CD14-positive monocyte (primary cell): Measurements from ENCODE around the gene ELMOD1. TPM values are rescaled to one million over a fixed set of nuclear protein-coding genes. Genes with fewer than 3 reads are reported as not detected.

Experiments used
- DNase-seq, 3 donors: peaks; one replicate each; pipeline ENCODE4 v3.0.0-alpha.2; 2011 to 2022
- H2AFZ ChIP-seq: 2 replicates; pipeline ENCODE4 v1.6.0; 2012; ENCODE audit warnings: mild to moderate bottlenecking, low read depth, low read length, inconsistent platforms; ENCODE audit not compliant: insufficient read depth, poor library complexity, severe bottlenecking
- H3K27ac ChIP-seq, 2 donors: 1 replicate in 1 of 2; 2 replicates in 1 of 2; pipeline ENCODE4 v1.5.1; 2012 to 2013; ENCODE audit warnings: low read length in 2 of 2, control low read depth in 1 of 2, inconsistent platforms in 1 of 2, low read depth in 1 of 2, mild to moderate bottlenecking in 1 of 2
- H3K27me3 ChIP-seq, 2 donors: one replicate each; pipeline versions ENCODE4 v1.6.0 to v1.6.1; 2011 to 2013; ENCODE audit warnings: low read length in 2 of 2; ENCODE audit not compliant: control insufficient read depth in 2 of 2, insufficient read depth in 2 of 2
- H3K36me3 ChIP-seq, 2 donors: replicated peaks in 1 of 2; 1 replicate in 1 of 2; 2 replicates in 1 of 2; pipeline versions ENCODE4 v1.5.1 to v1.6.1; 2012 to 2013; ENCODE audit warnings: low read length in 2 of 2, control low read depth in 1 of 2, inconsistent platforms in 1 of 2, mild to moderate bottlenecking in 1 of 2; ENCODE audit not compliant: insufficient read depth in 2 of 2, control insufficient read depth in 1 of 2
- H3K4me1 ChIP-seq, 2 donors: 1 replicate in 1 of 2; 2 replicates in 1 of 2; pipeline versions ENCODE4 v1.5.1 to v1.6.1; 2012 to 2013; ENCODE audit warnings: low read length in 2 of 2, control low read depth in 1 of 2, inconsistent platforms in 1 of 2, mild to moderate bottlenecking in 1 of 2, moderate library complexity in 1 of 2; ENCODE audit not compliant: insufficient read depth in 2 of 2, control insufficient read depth in 1 of 2
- H3K4me2 ChIP-seq: replicated peaks from 2 replicates; pipeline ENCODE3; 2012; ENCODE audit warnings: low read length, moderate library complexity, mild to moderate bottlenecking; ENCODE audit not compliant: poor library complexity, severe bottlenecking; ENCODE audit errors: extremely low read depth
- H3K4me3 ChIP-seq, 3 experiments: fragments of 200-600 bp in 1 of 3; sonication (generic) in 1 of 3; replicated peaks in 1 of 3; 1 replicate in 2 of 3; 2 replicates in 1 of 3; pipeline ENCODE4 v1.5.1; 2011 to 2013; ENCODE audit warnings: low read length in 3 of 3, mild to moderate bottlenecking in 3 of 3, control low read depth in 2 of 3, low read depth in 2 of 3, inconsistent platforms in 1 of 3, moderate library complexity in 1 of 3
- H3K79me2 ChIP-seq: 2 replicates; pipeline ENCODE4 v1.6.0; 2012; ENCODE audit warnings: mild to moderate bottlenecking, control low read depth, inconsistent platforms, low read length, moderate library complexity; ENCODE audit not compliant: insufficient read depth
- H3K9ac ChIP-seq: 2 replicates; pipeline ENCODE4 v1.6.0; 2017; ENCODE audit warnings: low read length, mild to moderate bottlenecking; ENCODE audit not compliant: insufficient read depth, poor library complexity, severe bottlenecking
- H3K9me3 ChIP-seq, 2 donors: replicated peaks in 1 of 2; 1 replicate in 1 of 2; 2 replicates in 1 of 2; pipeline versions ENCODE4 v1.5.1 to v1.6.1; 2012 to 2013; ENCODE audit warnings: low read length in 2 of 2, control low read depth in 1 of 2; ENCODE audit not compliant: control insufficient read depth in 1 of 2, insufficient read depth in 1 of 2
- H4K20me1 ChIP-seq: 2 replicates; pipeline ENCODE4 v1.6.0; 2012; ENCODE audit warnings: mild to moderate bottlenecking, low read length, control low read depth, moderate library complexity; ENCODE audit not compliant: insufficient read depth
- H3K27ac Mint-ChIP-seq, 7 donors: one replicate each; pipeline ENCODE4 v1.8.0; 2020; ENCODE audit warnings: mild to moderate bottlenecking in 7 of 7, mixed read lengths in 7 of 7, moderate library complexity in 6 of 7, inconsistent platforms in 2 of 7
- H3K27me3 Mint-ChIP-seq, 3 donors: one replicate each; pipeline ENCODE4 v1.8.0; 2021 to 2022; ENCODE audit warnings: low read depth in 3 of 3, mild to moderate bottlenecking in 3 of 3, mixed read lengths in 3 of 3, moderate library complexity in 3 of 3, inconsistent platforms in 1 of 3
- H3K36me3 Mint-ChIP-seq, 2 donors: one replicate each; pipeline ENCODE4 v1.8.0; 2020; ENCODE audit warnings: mixed read lengths in 2 of 2, inconsistent platforms in 1 of 2, mild to moderate bottlenecking in 1 of 2
- H3K4me1 Mint-ChIP-seq: one replicate; pipeline ENCODE4 v1.8.0; 2020; ENCODE audit warnings: mild to moderate bottlenecking, mixed read lengths
- H3K4me3 Mint-ChIP-seq, 2 donors: one replicate each; pipeline ENCODE4 v1.8.0; 2020; ENCODE audit warnings: mild to moderate bottlenecking in 2 of 2, mixed read lengths in 2 of 2, moderate library complexity in 1 of 2
- H3K9me3 Mint-ChIP-seq, 7 donors: one replicate each; pipeline ENCODE4 v1.8.0; 2020 to 2022; ENCODE audit warnings: mixed read lengths in 7 of 7, mild to moderate bottlenecking in 6 of 7, moderate library complexity in 6 of 7, inconsistent platforms in 2 of 7
- CTCF ChIP-seq: fragments of 200-600 bp; IDR thresholded peaks from one replicate; pipeline ENCODE4 v1.8.0; 2022; ENCODE audit warnings: antibody characterized with exemption, mild to moderate bottlenecking
- WGBS: methylation state at CpG from one replicate; pipeline ENCODE4 v1.1.5; 2013; ENCODE audit warnings: missing lambda C conversion rate; ENCODE audit not compliant: insufficient coverage; 5-methylcytosine and 5-hydroxymethylcytosine counted together
- intact Hi-C, 2 donors: fragments of 100-400 bp; cut with micrococcal nuclease; formaldehyde crosslinking; loops; one replicate each; pipeline versions ENCODE4 v1.15.0 to v1.15.1; 2023
- polyA plus RNA-seq, 3 donors: library from polyadenylated mRNA; depleted of rRNA in 1 of 3; unstranded in 2 of 3; stranded (reverse) in 1 of 3; fragments of 300-500 nt in 2 of 3; fragments of >200 nt in 1 of 3; fragmentation: Illumina TruSeq in 2 of 3; gene quantifications; 1 replicate in 2 of 3; 2 replicates in 1 of 3; pipeline ENCODE4 v1.2.3, GENCODE V29; 2012 to 2021

Gene ELMOD1
- polyA plus RNA-seq, 3 donors: not detected

GRCh38 chr11:107648242-107648641, 57.3 kb downstream of the ELMOD1 start:
- peaks cover 4 to 10% of the 10 kb centered on the region in 2 donors for H3K27me3 ChIP-seq
- 100% methylated on average over 1 of the region's 3 CpGs for WGBS
- peaks cover 4 to 14% (median 12%) of the 10 kb centered on the region in 3 donors for H3K27me3 Mint-ChIP-seq
- no peak overlapping the region for H3K4me3 Mint-ChIP-seq
- H4K20me1 ChIP-seq: no peaks in the 10 kb centered on the region
- intact Hi-C loops: no loop called here
- H3K9ac ChIP-seq: no peak overlapping the region
- no peak overlapping the region for H3K4me2 ChIP-seq
- H3K27ac ChIP-seq: no peak overlapping the region
- H3K9me3 Mint-ChIP-seq: no peaks in the 10 kb centered on the region
- no peaks in the 10 kb centered on the region for H3K36me3 Mint-ChIP-seq
- H3K4me3 ChIP-seq: no peak overlapping the region
- H3K4me1 Mint-ChIP-seq: no peaks in the 10 kb centered on the region
- no peaks in the 10 kb centered on the region for H3K79me2 ChIP-seq
- H3K4me1 ChIP-seq: no peaks in the 10 kb centered on the region
- no peak for TF ChIP-seq CTCF
- H2AFZ ChIP-seq: no peak overlapping the region
- H3K27ac Mint-ChIP-seq: no peak overlapping the region
- no peaks in the 10 kb centered on the region for H3K9me3 ChIP-seq
- H3K36me3 ChIP-seq: no peaks in the 10 kb centered on the region
- DNase-seq: no peak

DNA sequence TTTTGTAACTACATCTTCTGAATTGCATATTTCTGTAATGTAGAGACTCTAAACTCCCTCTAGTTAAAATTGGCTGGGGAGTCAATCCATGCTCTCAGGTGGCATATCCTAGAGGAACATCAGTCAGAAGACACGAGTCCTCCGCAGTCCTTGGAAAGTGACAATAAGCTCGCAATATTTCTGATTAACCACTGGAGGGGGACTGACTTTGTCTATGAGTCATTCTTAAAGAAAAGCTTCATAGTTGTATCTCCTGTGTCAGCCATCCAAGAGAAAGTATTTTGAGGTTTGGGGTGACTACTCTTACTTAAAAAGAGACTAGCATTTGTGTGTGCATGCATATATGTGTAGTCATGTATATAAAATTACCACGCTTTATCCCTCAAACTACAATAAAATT, 60.7 kb downstream of the ELMOD1 start:
- Histone ChIP-seq H4K20me1 (no peaks in the 10 kb centered on the region), H3K4me1 (no peaks in the 10 kb centered on the region), H2AFZ (no peak overlapping the region), H3K4me2 (no peak overlapping the region), H3K4me3 (no peak overlapping the region), H3K27ac (no peak overlapping the region), H3K27me3 (peaks cover 4 to 10% of the 10 kb centered on the region in 2 donors), H3K9me3 (no peaks in the 10 kb centered on the region), H3K9ac (no peak overlapping the region), H3K79me2 (no peaks in the 10 kb centered on the region), H3K36me3 (no peaks in the 10 kb centered on the region)
- 71% methylated on average over 3 of the region's 4 CpGs for WGBS
- H3K4me3 Mint-ChIP-seq: no peak overlapping the region
- intact Hi-C loops: no loop called here
- H3K9me3 Mint-ChIP-seq: no peaks in the 10 kb centered on the region
- no peak for DNase-seq
- H3K4me1 Mint-ChIP-seq: peaks cover 2% of the 10 kb centered on the region
- H3K27me3 Mint-ChIP-seq: peaks cover 5 to 11% (median 11%) of the 10 kb centered on the region in 3 donors
- no peak for TF ChIP-seq CTCF
- H3K27ac Mint-ChIP-seq: no peak overlapping the region
- no peaks in the 10 kb centered on the region for H3K36me3 Mint-ChIP-seq
